ENCODE data around the gene PDZD4.

- no peak for TF ChIP-seq CTCF (IDR thresholded peaks at IDR 0.05; ENCODE audit: low read depth, low read length)
- TF ChIP-seq EZH2phosphoT487 (IDR thresholded peaks at IDR 0.05; ENCODE audit: low read depth), result no peak
Observed at GRCh38 chrX:153814591-153815315, 15.6 kb downstream of the PDZD4 start.
